Activated CD8-positive, alpha-beta memory T cell treated with anti-CD3 and anti-CD28 coated beads for 48 hours (primary cell): Measurements from ENCODE around the gene FAM110C.
"Not testable (repeated sequence)": the region's sequence is repeated elsewhere in the genome, so short reads cannot be mapped to it uniquely, and the experiment has no call there.

Experiments
- DNase-seq, 3 experiments: peaks; one replicate each; pipeline ENCODE4 v3.0.0-alpha.2; 2020; ENCODE audit warnings: low read depth in 2 of 3, low spot score in 2 of 3

FAM110C gene, protein sequence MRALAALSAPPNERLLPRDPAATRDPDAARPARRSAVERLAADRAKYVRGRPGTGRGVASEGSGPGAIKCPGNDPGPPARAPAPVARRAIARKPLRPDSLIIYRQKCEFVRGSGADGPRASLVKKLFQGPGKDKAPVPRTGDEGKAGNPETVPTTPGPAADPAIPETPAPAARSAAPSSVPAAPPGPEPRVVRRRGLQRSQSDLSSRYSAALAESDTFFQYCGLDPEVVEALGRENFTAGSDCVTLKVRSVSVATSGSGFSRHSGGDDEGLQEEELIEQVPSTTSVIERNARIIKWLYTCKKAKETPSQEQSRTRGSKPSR

DNA sequence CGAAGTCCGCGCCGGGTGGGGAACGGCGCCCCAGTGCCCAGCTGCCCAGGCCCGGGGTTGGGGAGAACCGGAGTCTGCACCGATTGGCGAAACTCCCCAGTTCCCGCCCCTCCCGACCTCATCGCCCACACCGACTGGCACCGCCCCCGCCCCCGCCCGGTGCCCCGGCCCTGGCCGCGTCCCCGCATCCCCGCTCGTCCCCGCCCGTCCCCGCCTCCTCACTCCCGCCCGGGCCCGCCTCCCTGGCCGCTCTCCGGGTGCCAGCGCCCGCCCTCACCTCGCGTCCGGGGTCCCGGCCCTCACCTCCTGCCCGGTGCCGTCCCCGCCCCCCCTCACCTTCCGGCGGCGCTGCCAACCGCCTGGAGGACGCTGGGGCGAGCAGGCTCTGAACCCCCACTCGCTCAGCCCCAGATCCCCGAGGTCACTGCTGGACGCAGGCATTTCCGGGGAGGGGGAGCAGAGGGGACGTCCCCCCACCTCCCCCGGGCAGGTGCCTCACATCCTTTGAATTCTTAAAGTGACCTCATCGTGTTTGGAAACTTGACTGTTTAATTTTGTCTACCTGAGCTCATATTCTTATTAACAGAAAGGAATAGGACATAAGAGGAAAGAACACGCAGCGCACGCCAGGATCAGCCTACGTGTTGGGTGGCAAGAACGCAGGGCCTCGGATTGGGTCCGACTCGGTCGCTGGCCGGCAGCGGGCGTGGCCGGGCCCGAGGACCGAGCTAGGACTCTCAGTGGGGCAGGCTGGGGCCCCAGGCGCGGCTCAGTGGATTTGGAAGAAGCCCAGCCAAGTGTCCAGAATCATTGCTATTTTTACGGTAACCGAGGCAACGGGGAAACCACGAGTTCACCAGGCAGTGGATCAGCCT is at the start of gene FAM110C:
Gene FAM110C (minus strand): TSS at position 35 of the 875 bp plus-strand sequence. CDS start 120 bp downstream, outside the sequence.
- DNase-seq = no peak

DNA sequence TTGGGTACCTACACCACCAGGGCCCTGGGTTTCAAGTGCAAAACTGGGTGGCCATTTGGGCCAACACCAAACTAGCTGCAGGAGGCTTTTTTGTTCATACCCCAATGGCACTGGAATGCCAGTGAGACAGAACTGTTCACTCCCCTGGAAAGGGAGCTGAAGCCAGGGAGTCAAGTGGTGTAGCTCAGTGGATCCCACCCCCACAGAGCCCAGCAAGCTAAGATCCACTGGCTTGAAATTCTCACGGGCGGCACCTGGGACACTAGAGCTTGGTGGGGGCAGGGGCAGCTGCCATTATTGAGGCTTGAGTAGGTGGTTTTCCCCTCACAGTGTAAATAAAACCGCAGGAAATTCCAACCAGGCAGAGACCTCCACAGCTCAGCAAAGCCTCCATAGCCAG is 46.0 kb upstream of the FAM110C start:
- no peak for DNase-seq

DNA sequence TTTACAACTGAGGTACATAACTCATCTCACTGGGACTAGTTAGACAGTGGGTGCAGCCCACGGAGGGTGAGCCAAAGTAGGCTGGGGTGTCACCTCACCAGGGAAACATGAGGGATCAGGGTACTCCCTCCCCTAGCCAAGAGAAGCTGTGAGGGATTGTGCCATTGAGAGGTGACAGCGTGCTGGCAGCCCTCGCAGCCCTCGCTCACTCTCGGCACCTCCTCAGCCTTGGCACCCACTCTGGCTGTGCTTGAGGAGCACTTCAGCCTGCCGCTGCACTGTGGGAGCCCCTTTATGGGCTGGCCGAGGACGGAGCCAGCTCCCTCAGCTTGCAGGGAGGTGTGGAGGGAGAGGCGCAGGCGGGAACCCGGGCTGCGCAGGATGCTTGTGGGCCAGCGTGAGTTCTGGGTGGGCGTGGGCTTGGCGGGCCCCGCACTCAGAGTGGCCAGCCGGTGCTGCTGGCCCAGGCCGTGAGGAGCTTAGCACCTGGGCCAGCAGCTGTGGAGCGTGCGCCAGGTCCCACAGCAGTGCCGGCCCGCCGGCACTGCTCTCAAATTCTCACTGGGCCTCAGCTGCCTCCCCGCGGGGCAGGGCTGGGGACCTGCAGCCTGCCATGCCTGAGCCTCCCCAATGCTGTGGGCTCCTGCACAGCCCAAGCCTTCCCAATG is 44.5 kb upstream of the FAM110C start:
- no peak for DNase-seq

DNA sequence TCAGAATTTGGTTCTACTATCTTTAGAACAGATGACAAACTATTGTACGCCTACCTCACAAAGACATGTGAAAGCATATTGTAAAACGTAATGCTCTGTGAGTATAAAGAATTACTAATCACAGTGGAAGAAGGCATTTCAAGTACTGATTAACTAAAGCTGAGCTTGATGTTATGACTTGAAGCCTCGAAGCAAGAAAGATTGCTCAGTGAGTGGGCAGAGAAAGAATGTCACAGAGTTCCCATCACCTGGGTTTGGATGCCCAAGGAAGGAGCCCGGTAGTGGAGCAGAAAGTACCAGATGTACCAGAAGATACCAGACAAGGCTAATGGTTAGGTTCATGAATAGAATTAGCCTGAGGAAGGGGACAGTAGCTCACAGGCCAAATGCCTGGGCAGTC is 39.5 kb upstream of the FAM110C start:
- DNase-seq = no peak

DNA sequence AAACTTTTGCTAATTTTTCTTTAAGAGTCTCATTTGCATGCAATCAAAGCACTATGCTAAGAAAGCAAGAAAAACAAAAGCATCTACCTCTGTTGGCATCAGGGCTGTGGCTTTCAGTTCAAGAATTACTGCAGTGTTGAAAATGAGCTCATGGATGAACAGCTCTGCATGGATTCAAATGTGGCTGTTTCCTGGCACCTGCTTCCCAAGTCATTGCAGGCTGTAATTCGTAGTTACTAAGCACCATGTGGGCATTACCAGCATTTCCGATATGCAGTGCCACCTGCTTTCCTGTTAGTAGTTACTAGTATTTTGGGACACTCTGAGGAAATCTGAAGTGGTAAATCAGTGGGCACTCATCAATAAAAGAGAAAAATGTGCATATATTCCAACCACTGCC is 37.8 kb upstream of the FAM110C start:
- DNase-seq = no peak

DNA sequence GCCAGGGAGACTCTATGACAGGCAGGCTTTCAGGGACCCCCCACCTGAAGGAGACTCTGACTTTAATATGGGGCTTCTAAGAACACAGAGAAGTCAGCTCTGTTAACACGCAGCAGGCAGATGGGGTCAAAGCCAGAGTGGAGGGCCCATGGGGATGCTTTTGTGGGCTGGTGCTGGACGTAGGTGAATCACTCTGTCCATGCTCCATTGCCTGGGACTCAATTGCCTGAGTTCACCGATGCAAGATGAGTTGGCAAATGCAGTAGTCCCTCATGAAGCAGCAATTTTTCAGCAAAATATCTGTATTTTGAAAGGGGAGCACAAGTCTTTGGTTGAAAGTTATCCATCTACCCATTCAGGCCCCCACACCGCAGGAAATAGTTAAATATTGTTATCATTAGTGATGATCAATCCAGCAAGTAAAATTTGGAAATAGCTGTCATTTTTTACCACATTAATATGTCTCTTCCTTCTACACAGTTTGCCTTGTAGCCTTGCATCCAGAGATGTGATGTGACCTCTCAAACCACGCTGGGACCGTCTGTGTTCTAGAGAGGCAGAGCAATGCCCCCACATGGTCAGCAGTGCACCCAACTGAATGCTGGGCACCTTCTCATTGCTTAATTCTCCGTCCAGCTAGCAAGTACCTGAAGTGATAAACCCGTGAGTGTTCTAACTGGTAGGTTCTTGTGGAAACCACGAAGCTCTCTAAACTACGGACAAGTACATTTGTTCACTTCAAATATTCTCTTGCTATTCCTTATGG is 34.8 kb upstream of the FAM110C start:
- DNase-seq = no peak

DNA sequence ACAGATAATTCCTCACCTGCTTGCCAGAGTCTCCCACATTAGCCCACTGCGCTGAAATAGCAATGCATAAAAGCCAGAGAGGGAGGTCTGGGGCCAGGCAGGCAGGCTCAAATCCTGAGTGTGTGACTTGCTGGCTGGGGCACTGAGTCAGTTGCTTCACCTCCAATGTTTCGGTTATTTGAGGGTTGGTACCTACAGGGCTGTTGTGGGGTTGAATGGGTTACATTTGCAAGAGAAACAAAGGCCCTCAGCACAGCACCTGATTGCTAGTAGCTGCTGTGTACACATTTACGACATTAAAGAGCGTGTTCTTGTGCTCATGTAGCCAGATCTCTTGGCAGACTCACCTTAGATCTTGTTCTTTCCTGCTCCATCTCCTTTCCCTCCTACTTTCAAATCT is 34.1 kb upstream of the FAM110C start:
- no peak for DNase-seq

DNA sequence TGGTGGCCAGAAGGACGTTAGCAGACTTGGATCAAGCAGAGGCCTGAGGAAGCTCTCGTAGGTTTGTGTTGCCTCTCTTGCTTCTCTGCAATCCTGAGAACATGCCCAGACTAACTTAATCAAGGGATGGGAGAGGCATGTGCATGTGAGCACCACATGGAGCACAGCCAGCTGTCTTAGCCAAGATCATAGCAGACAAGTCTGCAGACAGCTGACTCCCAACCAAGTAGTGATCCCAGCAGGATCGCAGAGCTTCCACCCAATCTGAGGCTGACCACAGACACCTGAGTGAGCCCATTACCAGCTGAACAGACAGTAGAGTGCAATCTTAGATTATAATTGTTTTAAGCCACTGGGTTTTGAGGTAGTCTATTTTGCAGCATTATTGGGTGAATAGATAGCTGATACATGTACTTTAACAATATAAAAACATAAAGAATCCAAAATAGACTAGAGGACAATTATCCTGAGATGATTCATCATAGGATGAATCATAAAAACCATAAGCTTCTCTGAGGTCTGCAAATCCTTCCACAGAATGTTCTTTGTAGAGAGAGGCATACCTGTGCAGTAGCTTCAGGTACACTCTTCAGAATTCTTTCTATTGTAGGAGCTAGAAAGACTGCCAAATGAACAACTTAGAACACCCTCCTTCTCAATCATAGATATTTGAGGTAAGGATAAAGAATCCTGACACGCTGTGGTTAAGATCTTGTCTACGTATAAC is 25.2 kb upstream of the FAM110C start:
- no peak for DNase-seq

DNA sequence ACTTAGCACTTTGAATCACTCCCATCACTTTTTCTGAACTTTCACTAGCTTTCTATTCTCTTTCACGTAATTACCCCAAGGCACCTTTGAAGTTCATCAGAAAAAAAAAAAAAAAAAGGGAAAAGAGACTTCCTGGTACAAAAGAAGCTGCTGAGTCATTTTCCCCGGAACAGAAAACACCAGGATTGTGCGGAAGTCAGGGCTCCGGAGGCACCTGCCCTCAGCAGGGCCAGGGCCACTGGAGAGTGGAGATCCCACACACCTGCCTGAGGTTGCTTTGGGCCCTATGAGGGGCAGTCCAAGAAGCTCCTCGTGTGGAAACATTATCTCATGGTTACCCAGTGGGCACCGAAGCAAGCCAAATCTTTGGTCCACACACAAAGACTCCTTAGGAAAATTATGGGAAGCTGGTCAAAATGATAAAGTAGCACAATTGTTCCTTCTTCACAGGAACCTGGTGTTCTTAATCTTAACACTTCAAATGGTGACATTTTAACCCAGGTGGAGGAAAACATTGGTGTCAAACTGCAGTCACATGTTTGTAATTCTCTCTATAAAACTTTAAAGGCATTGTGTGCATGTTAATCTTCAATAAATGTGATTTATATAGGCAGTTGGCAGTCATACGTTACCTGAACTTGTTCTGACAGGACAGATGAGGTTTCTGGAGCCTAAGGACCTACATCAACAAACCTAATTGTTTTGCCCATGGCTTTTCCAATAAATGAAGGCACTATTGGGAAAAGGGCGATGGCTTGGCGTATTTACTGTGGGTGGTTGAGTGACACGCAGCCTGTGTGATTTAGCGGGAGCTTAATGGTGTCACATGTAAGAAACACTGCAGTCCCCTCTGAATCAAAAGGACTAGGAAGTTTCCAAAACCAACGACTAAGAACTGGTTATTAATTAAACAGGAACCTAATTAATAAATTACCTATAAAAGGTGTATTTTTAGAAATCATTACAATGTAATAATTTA is 23.4 kb upstream of the FAM110C start:
- no peak for DNase-seq

DNA sequence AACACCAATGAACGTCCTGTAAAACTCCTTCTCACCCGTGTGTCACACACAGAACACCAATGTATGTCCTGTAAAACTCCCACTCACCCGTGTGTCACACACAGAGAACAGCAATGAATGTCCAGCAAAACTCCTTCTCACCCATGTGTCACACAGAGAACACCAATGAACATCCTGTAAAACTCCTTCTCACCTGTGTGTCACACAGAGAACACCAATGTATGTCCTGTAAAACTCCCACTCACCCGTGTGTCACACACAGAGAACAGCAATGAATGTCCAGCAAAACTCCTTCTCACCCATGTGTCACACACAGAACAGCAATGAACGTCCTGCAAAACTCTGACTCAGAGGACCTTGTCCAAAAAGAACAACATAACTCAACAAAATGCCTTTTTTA is 22.3 kb upstream of the FAM110C start:
- not testable (repeated sequence) for DNase-seq

DNA sequence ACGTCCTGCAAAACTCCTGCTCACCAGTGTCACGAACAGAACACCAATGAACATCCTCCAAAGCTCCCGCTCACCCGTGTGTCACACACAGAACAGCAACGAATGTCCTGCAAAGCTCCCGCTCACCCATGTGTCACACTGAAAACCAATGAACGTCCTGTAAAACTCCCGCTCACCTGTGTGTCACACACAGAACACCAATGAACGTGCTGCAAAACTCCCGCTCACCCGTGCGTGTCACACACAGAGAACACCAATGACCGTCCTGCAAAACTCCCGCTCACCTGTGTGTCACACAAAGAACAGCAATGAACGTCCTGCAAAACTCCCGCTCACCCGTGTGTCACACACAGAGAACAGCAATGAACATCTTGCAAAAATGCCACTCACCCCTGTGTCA is 20.5 kb upstream of the FAM110C start:
- no peak for DNase-seq

DNA sequence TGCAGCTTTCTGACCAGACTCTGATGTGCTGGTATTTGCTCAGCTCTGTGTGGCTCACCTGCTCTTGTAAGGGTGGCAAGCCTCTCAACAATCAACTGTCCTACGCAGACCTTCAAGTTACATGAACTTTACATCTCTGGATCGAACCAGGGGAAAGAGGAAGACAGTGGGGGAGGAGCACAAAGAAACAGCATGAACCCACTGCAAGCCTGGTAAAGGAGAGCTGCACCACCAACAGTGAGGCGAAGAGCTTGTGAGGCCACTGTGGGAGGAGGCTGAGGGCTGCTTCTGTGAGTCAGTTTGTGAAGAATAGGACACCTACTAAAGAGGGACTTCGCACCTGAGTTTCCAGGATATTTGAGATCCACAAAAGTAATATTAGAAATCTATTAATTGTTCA is 18.8 kb upstream of the FAM110C start:
- DNase-seq = no peak

DNA sequence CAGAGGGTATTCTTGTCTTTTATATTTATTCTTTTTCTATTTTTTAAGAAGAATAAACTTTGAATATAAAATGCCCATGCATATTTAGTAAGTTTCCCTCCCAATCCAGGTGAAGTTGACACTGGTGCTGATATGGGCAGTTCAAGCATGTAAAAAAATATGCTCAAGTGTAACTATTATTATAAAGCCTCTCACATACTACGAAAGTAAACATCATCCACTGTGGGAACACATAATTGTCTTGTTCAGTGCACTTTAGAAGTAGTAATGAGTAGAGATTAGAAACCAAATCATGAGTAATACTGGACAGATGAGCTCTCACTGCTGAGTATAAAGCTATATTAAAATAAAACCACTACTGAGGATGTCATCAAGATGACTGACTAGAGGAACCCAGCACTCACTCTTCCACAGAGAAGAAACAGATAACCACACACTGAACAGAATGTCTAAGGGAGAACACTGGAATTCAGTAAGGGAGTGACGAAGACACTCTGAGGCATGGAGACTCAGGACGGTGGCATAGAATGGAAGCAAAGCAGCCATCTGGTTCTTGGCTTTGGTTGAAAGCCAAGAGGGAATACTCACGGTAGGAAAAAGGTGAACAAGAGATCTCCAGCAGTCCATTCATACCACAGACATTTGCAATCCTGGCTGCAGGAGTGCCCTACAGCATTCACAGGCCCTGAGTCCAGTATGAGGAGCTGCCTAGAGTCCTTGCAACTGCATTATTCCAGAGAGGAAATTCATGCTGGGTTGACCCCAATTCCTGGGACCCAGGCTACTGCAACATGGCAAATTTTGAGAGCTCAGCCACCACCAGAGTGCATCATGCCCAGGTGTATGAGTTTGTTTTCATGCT is 9.5 kb upstream of the FAM110C start:
- DNase-seq = no peak

DNA sequence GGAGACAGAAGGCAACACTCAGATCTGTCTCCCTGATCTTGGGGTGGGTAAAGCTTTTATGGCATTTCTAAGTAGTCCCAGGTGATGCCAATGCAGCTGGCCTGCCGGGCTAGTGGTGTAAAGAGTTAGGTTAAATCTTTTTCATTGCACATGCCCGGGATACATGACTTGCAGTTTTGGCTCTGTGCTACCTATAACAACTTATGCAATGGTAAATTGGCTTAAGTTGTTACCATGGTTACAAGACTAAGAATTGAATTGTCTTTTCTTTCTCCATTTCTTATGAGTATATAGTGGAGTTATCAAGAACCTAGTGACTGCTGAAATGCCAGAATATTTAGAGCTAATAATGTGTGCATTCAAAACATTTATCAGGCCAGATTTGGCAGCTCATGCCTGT is 5.3 kb upstream of the FAM110C start:
- no peak for DNase-seq

DNA sequence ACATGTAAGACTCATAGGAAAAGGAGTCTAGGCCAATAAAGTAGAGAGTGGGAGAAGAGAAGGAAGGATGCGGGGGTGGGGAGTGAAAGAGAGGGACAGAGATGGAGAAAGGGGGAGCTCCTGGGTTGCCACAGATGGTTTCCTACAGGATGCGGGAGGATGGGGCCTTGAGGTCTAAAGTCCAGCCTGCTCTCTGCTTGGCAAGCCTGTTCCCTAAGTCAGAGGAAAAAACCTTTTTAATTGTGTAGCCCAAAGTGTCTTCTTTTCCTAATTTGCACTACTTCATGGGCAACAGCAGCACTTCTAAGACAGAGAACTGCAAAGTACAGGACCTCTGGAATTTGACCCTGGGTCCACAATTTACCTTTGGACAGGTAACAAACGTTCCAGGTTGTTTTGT is 1.4 kb upstream of the FAM110C start:
- DNase-seq = no peak

DNA sequence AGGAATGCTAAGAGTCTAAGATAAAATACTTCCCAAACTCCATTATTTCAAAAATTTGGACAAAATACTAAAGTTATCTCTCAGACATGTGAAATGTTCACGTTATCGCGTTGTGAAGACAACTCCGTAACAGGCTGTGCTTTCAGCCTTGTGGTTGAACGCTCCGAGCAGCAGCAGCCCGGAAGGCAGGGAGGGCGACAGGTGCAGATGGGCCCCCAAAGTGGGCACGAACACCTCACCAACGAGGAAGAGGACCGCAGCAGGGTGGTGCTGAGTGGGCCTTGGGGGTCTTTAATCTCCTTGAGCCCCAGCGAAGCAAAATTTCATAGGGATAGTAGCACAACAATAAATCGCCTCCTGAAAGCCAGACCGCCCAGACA is 1.0 kb upstream of the FAM110C start:
- DNase-seq = no peak

DNA sequence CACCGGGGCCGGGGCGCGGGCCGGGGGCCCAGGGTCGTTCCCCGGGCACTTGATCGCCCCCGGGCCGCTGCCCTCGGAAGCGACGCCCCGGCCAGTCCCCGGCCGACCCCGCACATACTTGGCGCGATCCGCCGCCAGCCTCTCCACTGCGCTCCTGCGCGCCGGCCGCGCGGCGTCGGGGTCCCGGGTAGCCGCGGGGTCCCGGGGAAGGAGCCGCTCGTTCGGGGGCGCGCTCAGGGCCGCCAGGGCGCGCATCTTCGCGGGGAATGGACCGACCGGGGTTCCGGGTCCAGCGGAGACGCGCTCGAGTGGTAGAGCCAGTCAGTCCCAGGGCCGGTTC is 204 bp downstream of the FAM110C start:
- no peak for DNase-seq

DNA sequence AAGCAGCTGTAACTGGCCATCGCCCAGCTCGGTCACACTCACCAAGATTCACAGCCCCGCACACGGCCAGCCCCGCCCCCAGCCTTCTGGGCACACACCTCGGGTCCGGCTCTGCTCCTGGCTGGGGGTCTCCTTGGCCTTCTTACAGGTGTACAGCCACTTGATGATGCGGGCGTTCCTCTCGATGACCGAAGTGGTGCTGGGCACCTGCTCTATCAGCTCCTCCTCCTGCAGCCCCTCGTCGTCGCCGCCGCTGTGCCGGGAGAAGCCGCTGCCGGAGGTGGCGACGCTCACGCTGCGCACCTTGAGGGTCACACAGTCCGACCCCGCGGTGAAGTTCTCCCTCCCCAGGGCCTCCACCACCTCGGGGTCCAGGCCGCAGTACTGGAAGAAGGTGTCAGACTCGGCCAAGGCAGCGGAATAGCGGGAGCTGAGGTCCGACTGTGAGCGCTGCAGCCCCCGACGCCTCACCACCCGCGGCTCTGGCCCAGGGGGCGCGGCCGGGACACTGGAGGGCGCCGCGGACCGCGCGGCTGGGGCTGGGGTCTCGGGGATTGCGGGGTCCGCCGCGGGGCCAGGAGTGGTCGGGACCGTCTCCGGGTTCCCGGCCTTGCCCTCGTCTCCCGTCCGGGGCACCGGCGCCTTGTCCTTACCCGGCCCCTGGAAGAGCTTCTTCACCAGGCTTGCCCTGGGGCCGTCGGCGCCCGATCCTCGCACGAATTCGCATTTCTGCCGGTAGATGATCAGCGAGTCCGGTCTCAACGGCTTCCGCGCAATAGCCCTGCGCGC is 769 bp downstream of the FAM110C start:
- DNase-seq = no peak
